ENCODE results near the gene STAT4.

The STAT4 gene

GRCh38 chr2:191050640-191050987, 100.2 kb downstream of the STAT4 start:
- Histone ChIP-seq H3K9me3 (ENCODE audit: control insufficient read depth, insufficient read depth, low read length) (no peaks in the 10 kb centered on the region), H3K4me1 (ENCODE audit: control insufficient read depth, insufficient read depth, low read length) (no peaks in the 10 kb centered on the region), H3K27me3 (ENCODE audit: control insufficient read depth, insufficient read depth, low read length) (no peaks in the 10 kb centered on the region), H3K9ac (ENCODE audit: low read depth, low read length) (no peak overlapping the region), H3K4me3 (ENCODE audit: low read depth, low read length) (no peak overlapping the region), H3K36me3 (ENCODE audit: control insufficient read depth, insufficient read depth, low read length) (no peaks in the 10 kb centered on the region)

- Histone ChIP-seq H3K4me1 (ENCODE audit: control insufficient read depth, insufficient read depth, low read length) (no peaks in the 10 kb centered on the region), H3K36me3 (ENCODE audit: control insufficient read depth, insufficient read depth, low read length) (no peaks in the 10 kb centered on the region), H3K9ac (ENCODE audit: low read depth, low read length) (no peak overlapping the region), H3K9me3 (ENCODE audit: control insufficient read depth, insufficient read depth, low read length) (no peaks in the 10 kb centered on the region), H3K4me3 (ENCODE audit: low read depth, low read length) (no peak overlapping the region), H3K27me3 (ENCODE audit: control insufficient read depth, insufficient read depth, low read length) (no peaks in the 10 kb centered on the region)
These were observed 100.8 kb downstream of the STAT4 start for GRCh38 chr2:191049728-191050639.

- no peaks in the 10 kb centered on the region for H3K36me3 ChIP-seq (ENCODE audit: control insufficient read depth, insufficient read depth, low read length)
- H3K9ac ChIP-seq (ENCODE audit: low read depth, low read length) = no peak overlapping the region
- no peaks in the 10 kb centered on the region for H3K4me1 ChIP-seq (ENCODE audit: control insufficient read depth, insufficient read depth, low read length)
- H3K27me3 ChIP-seq (ENCODE audit: control insufficient read depth, insufficient read depth, low read length) = no peaks in the 10 kb centered on the region
- H3K4me3 ChIP-seq (ENCODE audit: low read depth, low read length) = no peak overlapping the region
- H3K9me3 ChIP-seq (ENCODE audit: control insufficient read depth, insufficient read depth, low read length) = no peaks in the 10 kb centered on the region
These were observed 102.7 kb downstream of the STAT4 start for GRCh38 chr2:191048073-191048472.

- no peaks in the 10 kb centered on the region for H3K4me1 ChIP-seq (ENCODE audit: control insufficient read depth, insufficient read depth, low read length)
- H3K9ac ChIP-seq (ENCODE audit: low read depth, low read length) = no peak overlapping the region
- H3K4me3 ChIP-seq (ENCODE audit: low read depth, low read length) = no peak overlapping the region
- H3K9me3 ChIP-seq (ENCODE audit: control insufficient read depth, insufficient read depth, low read length) = no peaks in the 10 kb centered on the region
- H3K36me3 ChIP-seq (ENCODE audit: control insufficient read depth, insufficient read depth, low read length) = no peaks in the 10 kb centered on the region
- no peaks in the 10 kb centered on the region for H3K27me3 ChIP-seq (ENCODE audit: control insufficient read depth, insufficient read depth, low read length)
These were observed 105.7 kb downstream of the STAT4 start for GRCh38 chr2:191045141-191045540.

GRCh38 chr2:191043438-191043837, 107.4 kb downstream of the STAT4 start:
- Histone ChIP-seq H3K9me3 (ENCODE audit: control insufficient read depth, insufficient read depth, low read length) (no peaks in the 10 kb centered on the region), H3K36me3 (ENCODE audit: control insufficient read depth, insufficient read depth, low read length) (no peaks in the 10 kb centered on the region), H3K27me3 (ENCODE audit: control insufficient read depth, insufficient read depth, low read length) (no peaks in the 10 kb centered on the region), H3K4me1 (ENCODE audit: control insufficient read depth, insufficient read depth, low read length) (no peaks in the 10 kb centered on the region), H3K9ac (ENCODE audit: low read depth, low read length) (no peak overlapping the region), H3K4me3 (ENCODE audit: low read depth, low read length) (no peak overlapping the region)

- no peaks in the 10 kb centered on the region for H3K9me3 ChIP-seq (ENCODE audit: control insufficient read depth, insufficient read depth, low read length)
- no peak overlapping the region for H3K4me3 ChIP-seq (ENCODE audit: low read depth, low read length)
- no peaks in the 10 kb centered on the region for H3K27me3 ChIP-seq (ENCODE audit: control insufficient read depth, insufficient read depth, low read length)
- H3K9ac ChIP-seq (ENCODE audit: low read depth, low read length) = no peak overlapping the region
- H3K36me3 ChIP-seq (ENCODE audit: control insufficient read depth, insufficient read depth, low read length) = no peaks in the 10 kb centered on the region
- no peaks in the 10 kb centered on the region for H3K4me1 ChIP-seq (ENCODE audit: control insufficient read depth, insufficient read depth, low read length)
These were observed 109.2 kb downstream of the STAT4 start for GRCh38 chr2:191041418-191042161.

DNA sequence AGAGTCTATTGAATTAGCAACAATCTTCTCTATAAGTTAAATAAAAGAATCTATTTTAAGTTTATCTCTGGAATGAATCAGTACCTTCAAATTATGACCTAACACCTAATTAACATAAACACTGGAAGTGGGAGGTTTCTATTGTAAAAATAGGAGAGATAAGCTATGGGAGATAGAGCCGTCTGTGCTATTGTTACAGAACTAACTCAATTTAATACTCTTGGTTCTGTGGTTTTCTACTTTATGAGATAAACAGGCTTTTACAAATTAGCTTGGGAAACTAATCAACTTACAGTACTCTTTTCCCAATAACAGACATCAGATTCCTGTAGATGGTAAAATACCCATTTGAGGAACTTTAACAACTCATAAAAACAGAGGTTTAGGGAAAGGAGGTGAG, 111.2 kb downstream of the STAT4 start:
- H3K27me3 ChIP-seq (ENCODE audit: control insufficient read depth, insufficient read depth, low read length) = no peaks in the 10 kb centered on the region
- no peak overlapping the region for H3K4me3 ChIP-seq (ENCODE audit: low read depth, low read length)
- H3K9me3 ChIP-seq (ENCODE audit: control insufficient read depth, insufficient read depth, low read length) = no peaks in the 10 kb centered on the region
- H3K9ac ChIP-seq (ENCODE audit: low read depth, low read length) = no peak overlapping the region
- H3K4me1 ChIP-seq (ENCODE audit: control insufficient read depth, insufficient read depth, low read length) = no peaks in the 10 kb centered on the region
- no peaks in the 10 kb centered on the region for H3K36me3 ChIP-seq (ENCODE audit: control insufficient read depth, insufficient read depth, low read length)

- Histone ChIP-seq H3K27me3 (ENCODE audit: control insufficient read depth, insufficient read depth, low read length) (no peaks in the 10 kb centered on the region), H3K9me3 (ENCODE audit: control insufficient read depth, insufficient read depth, low read length) (no peaks in the 10 kb centered on the region), H3K4me3 (ENCODE audit: low read depth, low read length) (no peak overlapping the region), H3K36me3 (ENCODE audit: control insufficient read depth, insufficient read depth, low read length) (no peaks in the 10 kb centered on the region), H3K4me1 (ENCODE audit: control insufficient read depth, insufficient read depth, low read length) (no peaks in the 10 kb centered on the region), H3K9ac (ENCODE audit: low read depth, low read length) (no peak overlapping the region)
These were observed 112.1 kb downstream of the STAT4 start for GRCh38 chr2:191038741-191039140.

DNA sequence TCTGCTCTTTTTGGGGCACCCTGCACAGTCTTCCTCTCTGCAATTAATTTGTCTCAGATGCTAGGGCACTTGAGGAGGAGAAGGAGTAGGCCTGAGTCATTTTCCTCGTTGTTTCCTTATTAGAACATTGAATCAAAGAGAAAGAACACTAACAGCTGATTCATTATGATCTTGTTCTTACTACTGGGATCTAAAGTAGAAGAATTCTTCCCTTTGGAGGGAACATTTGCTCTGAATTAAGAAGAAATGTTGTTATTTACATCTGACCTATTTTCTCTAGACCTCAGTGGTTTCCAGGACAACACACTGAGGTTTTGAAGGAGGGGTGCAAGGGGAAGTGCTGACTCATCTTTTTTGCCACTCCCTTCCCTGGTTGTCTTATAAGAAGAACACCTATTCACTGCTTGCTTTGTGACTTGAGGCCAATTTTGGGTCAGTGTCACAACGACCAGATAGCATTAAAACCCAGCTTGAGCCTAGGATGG, 112.5 kb downstream of the STAT4 start:
- H3K4me1 ChIP-seq (ENCODE audit: control insufficient read depth, insufficient read depth, low read length) = no peaks in the 10 kb centered on the region

DNA sequence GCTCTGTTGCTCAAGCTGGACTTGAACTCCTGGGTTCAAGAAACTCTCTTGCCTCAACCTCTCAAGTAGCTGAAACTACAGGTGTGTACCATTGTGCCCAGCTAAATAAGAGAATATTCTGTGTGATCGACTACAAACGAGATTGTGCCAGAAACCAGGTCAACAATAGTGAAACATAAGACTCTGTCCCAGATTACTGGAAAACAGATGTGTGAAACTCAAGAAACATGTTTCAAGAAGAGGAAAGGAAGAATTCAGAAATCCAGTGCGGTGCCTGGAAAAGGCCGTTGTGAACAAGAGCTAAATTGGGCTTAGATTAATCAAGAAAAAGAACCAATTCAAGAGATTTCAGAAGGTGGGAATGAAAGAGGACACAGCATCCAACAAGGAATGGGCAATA, 113.4 kb downstream of the STAT4 start:
- Histone ChIP-seq H3K9me3 (ENCODE audit: control insufficient read depth, insufficient read depth, low read length) (no peaks in the 10 kb centered on the region), H3K9ac (ENCODE audit: low read depth, low read length) (no peak overlapping the region), H3K4me3 (ENCODE audit: low read depth, low read length) (no peak overlapping the region), H3K27me3 (ENCODE audit: control insufficient read depth, insufficient read depth, low read length) (no peaks in the 10 kb centered on the region), H3K36me3 (ENCODE audit: control insufficient read depth, insufficient read depth, low read length) (no peaks in the 10 kb centered on the region), H3K4me1 (ENCODE audit: control insufficient read depth, insufficient read depth, low read length) (peaks cover 2% of the 10 kb centered on the region)

More for the DNA sequence above, 112.5 kb downstream of the STAT4 start:
- no peaks in the 10 kb centered on the region for H3K36me3 ChIP-seq (ENCODE audit: control insufficient read depth, insufficient read depth, low read length)
- H3K27me3 ChIP-seq (ENCODE audit: control insufficient read depth, insufficient read depth, low read length) = no peaks in the 10 kb centered on the region
- H3K9ac ChIP-seq (ENCODE audit: low read depth, low read length) = no peak overlapping the region
- no peaks in the 10 kb centered on the region for H3K9me3 ChIP-seq (ENCODE audit: control insufficient read depth, insufficient read depth, low read length)
- no peak overlapping the region for H3K4me3 ChIP-seq (ENCODE audit: low read depth, low read length)

GRCh38 chr2:191036363-191036762, 114.4 kb downstream of the STAT4 start:
- Histone ChIP-seq H3K9ac (ENCODE audit: low read depth, low read length) (no peak overlapping the region), H3K27me3 (ENCODE audit: control insufficient read depth, insufficient read depth, low read length) (no peaks in the 10 kb centered on the region), H3K9me3 (ENCODE audit: control insufficient read depth, insufficient read depth, low read length) (no peaks in the 10 kb centered on the region), H3K4me3 (ENCODE audit: low read depth, low read length) (no peak overlapping the region), H3K4me1 (ENCODE audit: control insufficient read depth, insufficient read depth, low read length) (peaks cover 2% of the 10 kb centered on the region), H3K36me3 (ENCODE audit: control insufficient read depth, insufficient read depth, low read length) (no peaks in the 10 kb centered on the region)

All from iPS-15b (cell line).